GM19023 (cell line): ENCODE measurements around the gene FGD6.
"Not testable (repeated sequence)": the region's sequence is repeated elsewhere in the genome, so short reads cannot be mapped to it uniquely, and the experiment has no call there.

Experiments
- ATAC-seq: cut with Tn5 transposase; IDR thresholded peaks from one replicate; pipeline ENCODE4 v1.9.1; 2021; ENCODE audit warnings: mild to moderate bottlenecking, moderate library complexity; ENCODE audit not compliant: unreplicated experiment

FGD6 gene

GRCh38 chr12:95206916-95207315, 10.4 kb downstream of the FGD6 start:
- no peak for ATAC-seq

GRCh38 chr12:95205685-95206084, 11.6 kb downstream of the FGD6 start:
- no peak for ATAC-seq

- ATAC-seq = no peak
Observed at GRCh38 chr12:95205016-95205624, 12.1 kb downstream of the FGD6 start.

- no peak for ATAC-seq
Observed at GRCh38 chr12:95204141-95204866, 13.0 kb downstream of the FGD6 start.

GRCh38 chr12:95203487-95204030, 13.7 kb downstream of the FGD6 start:
- no peak for ATAC-seq

- no peak for ATAC-seq
Observed at GRCh38 chr12:95202691-95203486, 14.4 kb downstream of the FGD6 start.

GRCh38 chr12:95201056-95201670, 16.1 kb downstream of the FGD6 start:
- ATAC-seq = no peak

- ATAC-seq = no peak
Observed at GRCh38 chr12:95200128-95200894, 17.0 kb downstream of the FGD6 start.

GRCh38 chr12:95198914-95199313, 18.4 kb downstream of the FGD6 start:
- ATAC-seq = no peak

GRCh38 chr12:95197636-95198035, 19.6 kb downstream of the FGD6 start:
- no peak for ATAC-seq

- not testable (repeated sequence) for ATAC-seq
Observed at GRCh38 chr12:95196875-95197569, 20.2 kb downstream of the FGD6 start.

- ATAC-seq = no peak
Observed at GRCh38 chr12:95195122-95195521, 22.1 kb downstream of the FGD6 start.

GRCh38 chr12:95193139-95193538, 24.1 kb downstream of the FGD6 start:
- ATAC-seq = no peak

GRCh38 chr12:95192271-95192670, 25.0 kb downstream of the FGD6 start:
- no peak for ATAC-seq

GRCh38 chr12:95191060-95191696, 26.1 kb downstream of the FGD6 start:
- ATAC-seq = no peak

- no peak for ATAC-seq
Observed at GRCh38 chr12:95187865-95188415, 29.3 kb downstream of the FGD6 start.

- no peak for ATAC-seq
Observed at GRCh38 chr12:95185854-95186253, 31.4 kb downstream of the FGD6 start.

- no peak for ATAC-seq
Observed at GRCh38 chr12:95185072-95185471, 32.2 kb downstream of the FGD6 start.

GRCh38 chr12:95184121-95184520, 33.1 kb downstream of the FGD6 start:
- no peak for ATAC-seq
